ENCODE data around the gene IFT88. TPM values are rescaled to one million over a fixed set of nuclear protein-coding genes. Genes with fewer than 3 reads are reported as not detected.

Gene IFT88
- total and polyA plus RNA-seq, 2 of the 8 experiments (the other 6 are each of a cell fraction or from before 2014, with no cell fraction given): 1.7 to 5.8 TPM

GRCh38 chr13:20680416-20681080, 113.6 kb downstream of the IFT88 start:
- H3K27me3 ChIP-seq (replicated peaks in 1 of 4; ENCODE audit: control insufficient read depth in 3 of 4, extremely low read depth in 1 of 4, insufficient read depth in 3 of 4, low read length in 3 of 4): no peaks in the 10 kb centered on the region
- no peak overlapping the region for H3K4ac ChIP-seq (replicated peaks; ENCODE audit: insufficient read length, low read depth, low read length)
- no peaks in the 10 kb centered on the region for H3K79me2 ChIP-seq (ENCODE audit: control insufficient read depth in 1 of 2, insufficient read depth in 2 of 2, low read length in 2 of 2)
- H4K20me1 ChIP-seq (replicated peaks in 1 of 2; ENCODE audit: control insufficient read depth in 1 of 2, insufficient read depth in 2 of 2, low read length in 2 of 2): no peaks in the 10 kb centered on the region
- no peak overlapping the region for H2BK12ac ChIP-seq (ENCODE audit: low read depth, low read length)
- no peak overlapping the region for H2BK20ac ChIP-seq (ENCODE audit: low read length)
- H3K9me3 ChIP-seq (ENCODE audit: insufficient read depth in 2 of 2, low read depth in 1 of 2, low read length in 1 of 2): no peaks in the 10 kb centered on the region
- H2AK5ac ChIP-seq (ENCODE audit: low read depth, low read length): no peak overlapping the region
- no peak overlapping the region for H3K18ac ChIP-seq (ENCODE audit: extremely low read depth, low read length)
- H2BK120ac ChIP-seq (replicated peaks; ENCODE audit: low read depth, low read length): no peak overlapping the region
- no peak overlapping the region for H3K4me2 ChIP-seq (ENCODE audit: insufficient read depth in 1 of 2, low read depth in 2 of 2, low read length in 2 of 2)
- H3K9ac ChIP-seq (replicated peaks in 1 of 4; ENCODE audit: extremely low read depth in 1 of 4, low read depth in 3 of 4, low read length in 3 of 4): no peak overlapping the region
- DNase-seq (ENCODE audit: low read depth in 1 of 2, low spot score in 2 of 2): no peak
- no peak overlapping the region for H3K27ac ChIP-seq (ENCODE audit: low read depth, low read length)
- no peak overlapping the region for H2BK15ac ChIP-seq (ENCODE audit: low read length)
- no peaks in the 10 kb centered on the region for H3K36me3 ChIP-seq (ENCODE audit: control insufficient read depth in 2 of 4, insufficient read depth in 4 of 4, low read length in 3 of 4)
- ChIA-PET CTCF (ENCODE audit: partially characterized antibody) (interaction anchor here (0.9 to 1.7 kb wide), 3 partner anchors 14 to 187 kb away, joined by 3 read pairs; partner anchors contain the start of gene IL17D), POLR2A (ENCODE audit: partially characterized antibody) (no interaction called here)
- peaks cover 0 to 5% (median 3%) of the 10 kb centered on the region in 4 experiments; a peak in 5 of 7 replicates for H3K4me1 ChIP-seq (replicated peaks in 1 of 4; ENCODE audit: control insufficient read depth in 3 of 4, insufficient read depth in 4 of 4, low read length in 3 of 4)
- WGBS, 2 experiments (ENCODE audit: extremely low coverage in 1 of 2, insufficient coverage in 1 of 2, insufficient read length in 1 of 2, insufficient replicate concordance in 2 of 2, low coverage in 1 of 2, low lambda C conversion rate in 2 of 2, missing lambda C conversion rate in 1 of 2): 83% methylated on average over 10 of the region's 10 CpGs; no CpG with 5 or more reads in 1 of the 2 experiments
- H3K4me3 ChIP-seq (ENCODE audit: extremely low read depth in 1 of 4, insufficient read depth in 2 of 4, low read depth in 3 of 4, low read length in 4 of 4): no peak overlapping the region
- H4K91ac ChIP-seq (replicated peaks; ENCODE audit: insufficient read length, low read length): no peak overlapping the region
- no peak for FAIRE-seq
- H3K56ac ChIP-seq (replicated peaks; ENCODE audit: insufficient read length, low read depth, low read length): no peak overlapping the region
- no peak overlapping the region for H2BK5ac ChIP-seq (ENCODE audit: low read depth, low read length)
- H3K79me1 ChIP-seq (ENCODE audit: low read depth, low read length): no peaks in the 10 kb centered on the region
- H3K23me2 ChIP-seq (ENCODE audit: low read depth, low read length): no peaks in the 10 kb centered on the region
- no peak overlapping the region for H4K8ac ChIP-seq (ENCODE audit: extremely low read depth, insufficient read depth, low read length)
- H3K23ac ChIP-seq (ENCODE audit: insufficient read length): no peak overlapping the region
- H3K14ac ChIP-seq (ENCODE audit: insufficient read length): no peak overlapping the region
- no peak overlapping the region for H2AFZ ChIP-seq (ENCODE audit: low read length)
- no peak overlapping the region for H4K5ac ChIP-seq (ENCODE audit: insufficient read length, low read depth, low read length)
- no peak for TF ChIP-seq EP300 (IDR thresholded peaks at IDR 0.05; ENCODE audit: borderline replicate concordance in 1 of 2, low read depth in 2 of 2, low read length in 2 of 2)
- no peak for TF ChIP-seq CEBPB (IDR thresholded peaks at IDR 0.05; ENCODE audit: low read depth, low read length)
- TF ChIP-seq SUZ12 (IDR thresholded peaks at IDR 0.05; ENCODE audit: low read length): no peak
- TF ChIP-seq BCL11A (IDR thresholded peaks at IDR 0.05; ENCODE audit: low read depth in 2 of 2, low read length in 2 of 2): no peak
- TF ChIP-seq SRF (IDR thresholded peaks at IDR 0.05; ENCODE audit: low read depth, low read length): no peak
- no peak for TF ChIP-seq SP2 (IDR thresholded peaks at IDR 0.05; ENCODE audit: low read length)
- TF ChIP-seq BACH1 (IDR thresholded peaks at IDR 0.05; ENCODE audit: low read length): no peak
- TF ChIP-seq SIRT6 (IDR thresholded peaks at IDR 0.05; ENCODE audit: low read length): no peak
- no peak for TF ChIP-seq JUND (IDR thresholded peaks at IDR 0.05; ENCODE audit: low read length)
- TF ChIP-seq MAX (IDR thresholded peaks at IDR 0.05): no peak
- TF ChIP-seq TCF12 (IDR thresholded peaks at IDR 0.05; ENCODE audit: low read depth, low read length): no peak
- no peak for TF ChIP-seq EGR1 (IDR thresholded peaks at IDR 0.05; ENCODE audit: borderline replicate concordance, low read depth, low read length)

Data from H1 (cell line).